HG02759 (cell line): ENCODE data around the gene OLIG2.

Experiments
- ATAC-seq: cut with Tn5 transposase; IDR thresholded peaks from one replicate; pipeline ENCODE4 v1.9.1; 2021; ENCODE audit warnings: mild to moderate bottlenecking, moderate library complexity; ENCODE audit not compliant: unreplicated experiment

Gene OLIG2

DNA sequence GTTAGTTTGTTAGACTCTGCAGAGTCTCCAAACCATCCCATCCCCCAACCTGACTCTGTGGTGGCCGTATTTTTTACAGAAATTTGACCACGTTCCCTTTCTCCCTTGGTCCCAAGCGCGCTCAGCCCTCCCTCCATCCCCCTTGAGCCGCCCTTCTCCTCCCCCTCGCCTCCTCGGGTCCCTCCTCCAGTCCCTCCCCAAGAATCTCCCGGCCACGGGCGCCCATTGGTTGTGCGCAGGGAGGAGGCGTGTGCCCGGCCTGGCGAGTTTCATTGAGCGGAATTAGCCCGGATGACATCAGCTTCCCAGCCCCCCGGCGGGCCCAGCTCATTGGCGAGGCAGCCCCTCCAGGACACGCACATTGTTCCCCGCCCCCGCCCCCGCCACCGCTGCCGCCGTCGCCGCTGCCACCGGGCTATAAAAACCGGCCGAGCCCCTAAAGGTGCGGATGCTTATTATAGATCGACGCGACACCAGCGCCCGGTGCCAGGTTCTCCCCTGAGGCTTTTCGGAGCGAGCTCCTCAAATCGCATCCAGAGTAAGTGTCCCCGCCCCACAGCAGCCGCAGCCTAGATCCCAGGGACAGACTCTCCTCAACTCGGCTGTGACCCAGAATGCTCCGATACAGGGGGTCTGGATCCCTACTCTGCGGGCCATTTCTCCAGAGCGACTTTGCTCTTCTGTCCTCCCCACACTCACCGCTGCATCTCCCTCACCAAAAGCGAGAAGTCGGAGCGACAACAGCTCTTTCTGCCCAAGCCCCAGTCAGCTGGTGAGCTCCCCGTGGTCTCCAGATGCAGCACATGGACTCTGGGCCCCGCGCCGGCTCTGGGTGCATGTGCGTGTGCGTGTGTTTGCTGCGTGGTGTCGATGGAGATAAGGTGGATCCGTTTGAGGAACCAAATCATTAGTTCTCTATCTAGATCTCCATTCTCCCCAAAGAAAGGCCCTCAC is at the start of gene OLIG2:
Gene OLIG2 (plus strand): TSS at position 447 of the 954 bp plus-strand sequence. CDS start 928 bp downstream, outside the sequence.
- no peak for ATAC-seq

- no peak for ATAC-seq
These were observed 48.9 kb upstream of the OLIG2 start for GRCh38 chr21:32976791-32977190.

GRCh38 chr21:32977216-32977615 is 48.5 kb upstream of the OLIG2 start:
- ATAC-seq: no peak

- ATAC-seq: no peak
These were observed 47.1 kb upstream of the OLIG2 start for GRCh38 chr21:32978331-32979270.

- no peak for ATAC-seq
These were observed 46.0 kb upstream of the OLIG2 start for GRCh38 chr21:32979598-32980268.

DNA sequence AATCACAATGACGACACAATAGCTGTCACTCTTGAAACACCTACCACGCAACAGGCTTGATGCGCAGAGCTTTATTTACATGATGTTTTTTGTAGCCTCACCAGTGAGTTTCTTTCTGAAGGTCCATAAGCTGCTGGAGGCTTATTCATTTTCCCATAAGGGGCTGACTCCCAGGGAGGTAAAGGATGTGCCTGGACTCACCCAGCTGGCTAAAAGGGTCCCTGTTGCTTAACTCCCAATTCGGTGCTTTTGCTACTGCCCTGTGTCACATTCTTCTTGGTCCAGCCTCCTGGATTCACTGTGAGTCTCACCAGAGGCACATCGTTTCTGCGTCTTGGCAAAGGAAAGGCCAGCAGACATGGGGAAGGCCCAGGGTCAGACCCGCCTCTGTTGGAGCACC is 44.6 kb upstream of the OLIG2 start:
- ATAC-seq: no peak

- no peak for ATAC-seq
These were observed 35.1 kb upstream of the OLIG2 start for GRCh38 chr21:32990666-32991065.

DNA sequence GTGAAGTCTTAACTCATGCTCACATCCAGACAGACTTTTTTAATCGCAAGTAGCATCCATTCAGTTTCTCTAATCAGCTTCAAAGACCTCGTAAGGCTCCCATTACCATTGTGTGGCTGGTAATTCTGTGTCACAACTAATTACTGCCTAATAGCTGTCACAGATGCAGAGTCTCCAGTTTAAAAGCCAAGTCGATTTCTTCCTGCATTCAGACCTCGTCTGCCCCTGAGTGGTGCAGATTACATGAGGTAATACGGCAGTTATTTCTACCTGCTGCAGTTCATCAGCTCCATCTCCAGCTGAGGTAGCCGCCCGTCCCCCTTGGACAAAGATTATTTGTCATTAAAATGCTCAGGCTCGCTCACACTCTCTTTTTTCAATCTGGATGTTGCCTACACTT is 34.4 kb upstream of the OLIG2 start:
- ATAC-seq: no peak

GRCh38 chr21:32993894-32994293 is 31.8 kb upstream of the OLIG2 start:
- ATAC-seq: no peak

- ATAC-seq: no peak
These were observed 31.4 kb upstream of the OLIG2 start for GRCh38 chr21:32994305-32994704.

- ATAC-seq: no peak
These were observed 18.0 kb upstream of the OLIG2 start for GRCh38 chr21:33007747-33008146.

DNA sequence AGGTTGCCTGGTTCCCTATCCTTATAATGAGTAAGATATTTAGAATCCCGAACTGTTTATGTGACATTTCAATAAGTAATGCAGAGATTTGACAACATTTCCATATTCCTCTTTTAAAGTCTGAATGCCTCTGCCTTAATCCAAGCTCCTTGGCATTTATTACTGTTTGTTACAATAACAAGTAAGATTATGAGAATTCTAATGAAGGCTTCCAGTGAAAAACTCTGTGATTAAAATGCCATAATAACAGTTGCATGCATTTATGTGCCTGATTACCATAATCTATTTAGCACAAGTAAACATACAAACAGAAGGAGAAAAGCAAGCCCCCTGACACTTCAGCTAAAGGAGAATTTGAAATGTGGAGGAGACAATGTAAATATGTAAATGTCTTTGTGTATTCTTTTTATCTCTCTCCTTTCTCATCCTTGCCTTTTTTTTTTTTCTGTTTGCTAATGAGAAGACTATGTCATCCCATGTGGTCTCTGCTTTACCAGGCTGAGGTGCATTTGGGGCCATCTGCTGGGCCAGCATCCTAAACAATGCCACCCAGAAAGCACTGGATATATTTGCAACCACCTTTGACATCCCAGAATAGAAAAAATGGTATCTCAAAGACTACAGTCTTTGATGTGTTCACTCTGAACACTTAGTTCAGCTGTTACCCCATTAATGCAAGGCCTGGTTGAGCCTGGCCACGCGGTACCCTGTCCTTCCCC is 17.2 kb upstream of the OLIG2 start:
- ATAC-seq: no peak

GRCh38 chr21:33010931-33011330 is 14.8 kb upstream of the OLIG2 start:
- no peak for ATAC-seq

GRCh38 chr21:33011462-33011861 is 14.3 kb upstream of the OLIG2 start:
- no peak for ATAC-seq

DNA sequence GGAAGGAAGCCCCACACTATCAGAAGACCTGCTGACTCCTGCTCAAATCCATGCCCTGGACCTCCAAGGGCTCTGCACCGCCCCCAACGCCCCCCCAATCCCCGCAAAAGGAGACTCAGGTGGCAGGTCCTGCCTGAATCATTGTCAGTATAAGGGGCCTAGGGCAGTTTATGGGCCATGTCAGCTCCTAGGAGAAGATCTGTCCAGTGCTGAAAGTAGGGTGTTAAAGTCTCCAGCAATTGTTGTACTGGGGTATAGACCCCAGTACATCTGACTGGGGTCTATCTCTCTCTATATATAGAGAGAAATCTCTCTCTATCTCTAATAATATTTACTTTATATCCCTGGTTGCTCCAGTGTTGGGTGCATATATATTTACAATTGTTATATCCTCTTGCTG is 12.1 kb upstream of the OLIG2 start:
- ATAC-seq: no peak

GRCh38 chr21:33014331-33014730 is 11.4 kb upstream of the OLIG2 start:
- ATAC-seq: no peak

DNA sequence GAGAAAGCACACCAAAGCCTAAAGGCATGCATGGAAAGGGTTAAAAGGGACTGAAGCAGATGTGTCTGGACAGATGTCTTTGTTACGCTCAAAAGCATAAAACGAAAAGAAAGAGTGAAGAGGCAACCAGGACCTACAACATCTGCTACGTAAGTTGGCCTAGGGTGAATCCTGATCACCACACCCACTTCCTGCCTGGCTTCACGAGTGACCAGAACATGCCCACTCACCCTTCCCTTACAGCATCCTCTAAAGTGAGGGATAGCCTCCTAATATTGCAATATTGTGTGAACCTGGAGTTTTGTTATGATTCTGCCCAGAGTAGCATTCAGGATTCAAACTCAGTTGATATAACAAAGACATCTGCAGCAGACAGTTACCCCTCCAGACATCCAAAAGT is 10.6 kb upstream of the OLIG2 start:
- no peak for ATAC-seq

- ATAC-seq: no peak
These were observed 10.0 kb upstream of the OLIG2 start for GRCh38 chr21:33015756-33016155.

DNA sequence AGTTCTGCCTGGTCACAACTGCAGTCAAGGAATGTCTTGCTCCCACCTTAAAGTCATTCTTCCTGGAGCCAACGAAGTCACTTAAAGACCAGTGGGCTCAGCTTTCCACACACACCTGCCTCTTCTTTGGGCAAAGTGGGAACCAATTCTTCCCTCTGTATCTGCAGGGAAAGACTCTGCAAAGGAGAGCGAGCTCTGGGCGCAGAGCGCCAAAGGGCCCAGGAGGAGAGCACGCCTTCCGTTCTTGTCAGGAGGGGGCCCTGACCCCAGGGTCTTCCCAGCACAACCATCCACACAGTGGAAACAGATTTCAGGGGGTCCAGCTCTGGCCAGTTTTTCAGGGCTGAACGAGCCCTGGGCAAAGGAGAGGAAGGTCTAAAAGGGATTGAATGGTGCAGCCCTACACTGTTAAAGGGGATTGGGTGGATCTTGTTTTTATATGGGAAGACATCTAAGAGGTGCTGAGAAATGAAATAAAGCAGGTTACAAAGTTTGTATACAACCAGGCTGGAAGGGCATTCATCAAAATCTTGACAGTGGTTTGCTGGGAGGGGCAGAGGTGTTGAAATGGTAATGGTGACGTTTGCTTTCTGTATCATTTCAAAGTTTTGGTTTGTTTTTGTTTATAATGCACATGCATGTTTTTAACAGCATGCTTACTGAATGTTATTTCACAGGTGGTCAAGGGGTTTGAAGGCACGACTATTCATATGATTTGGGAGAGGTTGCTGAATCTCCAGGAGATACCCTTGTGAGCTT is 6.8 kb upstream of the OLIG2 start:
- no peak for ATAC-seq

DNA sequence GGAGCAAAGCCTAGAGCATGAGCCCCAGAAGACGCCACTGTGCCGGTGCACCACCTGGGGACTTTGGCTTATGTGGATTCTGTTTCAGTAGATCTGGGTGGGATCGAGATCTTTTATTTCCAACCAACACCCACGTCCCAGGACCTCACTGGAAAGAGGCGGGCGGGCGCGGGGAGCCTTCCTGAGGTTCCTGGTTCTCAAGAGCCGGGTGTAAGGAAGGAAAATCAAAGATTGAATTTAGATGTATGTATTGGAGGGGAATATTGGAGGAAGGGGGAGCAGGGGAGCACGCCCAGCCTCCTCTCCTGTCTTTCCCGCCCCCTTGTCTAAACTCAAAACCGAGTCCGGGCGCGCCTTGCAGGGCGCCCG is 6.2 kb upstream of the OLIG2 start:
- ATAC-seq: no peak
